ENCODE results near the gene TSPYL2.

Gene TSPYL2

DNA sequence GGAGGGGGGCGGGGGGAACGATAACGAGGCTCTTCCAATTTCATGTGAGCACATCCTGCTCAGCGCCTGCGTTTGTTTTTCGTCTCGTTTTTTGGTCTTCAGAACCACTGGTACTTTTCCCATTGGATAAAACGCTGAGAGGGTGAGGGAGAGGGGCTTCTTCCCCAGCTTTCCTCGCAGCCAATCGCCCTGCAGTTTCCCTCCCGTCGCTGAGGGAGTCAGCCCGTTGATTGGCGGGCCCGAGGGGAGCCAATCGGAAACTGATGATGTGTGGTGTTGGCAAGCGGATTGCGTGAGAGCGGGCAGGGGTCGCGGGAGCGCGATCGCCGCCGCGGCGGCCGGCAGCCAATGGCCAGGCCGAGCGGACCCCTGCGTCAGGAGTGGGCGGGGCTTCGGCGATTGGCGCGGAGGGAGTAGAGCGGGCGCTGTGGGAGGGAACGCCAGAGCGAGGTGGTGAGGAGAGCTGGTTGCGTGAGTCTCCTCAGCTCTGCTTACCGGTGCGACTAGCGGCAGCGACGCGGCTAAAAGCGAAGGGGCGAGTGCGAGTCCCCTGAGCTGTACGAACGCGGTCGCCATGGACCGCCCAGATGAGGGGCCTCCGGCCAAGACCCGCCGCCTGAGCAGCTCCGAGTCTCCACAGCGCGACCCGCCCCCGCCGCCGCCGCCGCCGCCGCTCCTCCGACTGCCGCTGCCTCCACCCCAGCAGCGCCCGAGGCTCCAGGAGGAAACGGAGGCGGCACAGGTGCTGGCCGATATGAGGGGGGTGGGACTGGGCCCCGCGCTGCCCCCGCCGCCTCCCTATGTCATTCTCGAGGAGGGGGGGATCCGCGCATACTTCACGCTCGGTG lies at the start of gene TSPYL2:
Gene TSPYL2 (plus strand): TSS at position 443 of the 848 bp plus-strand sequence. CDS start 132 bp downstream, at position 575.
- ChIA-PET CTCF (interaction anchor here (1.0 kb wide), 1 partner anchor 12 kb away, joined by 4 read pairs; no protein-coding TSS in a partner anchor), POLR2A (interaction anchor here (0.6 to 1.3 kb wide), 9 partner anchors 17 to 1015 kb away, joined by 3 to 8 read pairs (median 3); no protein-coding TSS in a partner anchor)
- DNase-seq (ENCODE audit: low read depth, low spot score): peak; percentile 91
- peak within 1 kb of the TSS; percentile 67 for H3K4me3 ChIP-seq (ENCODE audit: low read depth, low read length)
- TF ChIP-seq, protein P1, sequence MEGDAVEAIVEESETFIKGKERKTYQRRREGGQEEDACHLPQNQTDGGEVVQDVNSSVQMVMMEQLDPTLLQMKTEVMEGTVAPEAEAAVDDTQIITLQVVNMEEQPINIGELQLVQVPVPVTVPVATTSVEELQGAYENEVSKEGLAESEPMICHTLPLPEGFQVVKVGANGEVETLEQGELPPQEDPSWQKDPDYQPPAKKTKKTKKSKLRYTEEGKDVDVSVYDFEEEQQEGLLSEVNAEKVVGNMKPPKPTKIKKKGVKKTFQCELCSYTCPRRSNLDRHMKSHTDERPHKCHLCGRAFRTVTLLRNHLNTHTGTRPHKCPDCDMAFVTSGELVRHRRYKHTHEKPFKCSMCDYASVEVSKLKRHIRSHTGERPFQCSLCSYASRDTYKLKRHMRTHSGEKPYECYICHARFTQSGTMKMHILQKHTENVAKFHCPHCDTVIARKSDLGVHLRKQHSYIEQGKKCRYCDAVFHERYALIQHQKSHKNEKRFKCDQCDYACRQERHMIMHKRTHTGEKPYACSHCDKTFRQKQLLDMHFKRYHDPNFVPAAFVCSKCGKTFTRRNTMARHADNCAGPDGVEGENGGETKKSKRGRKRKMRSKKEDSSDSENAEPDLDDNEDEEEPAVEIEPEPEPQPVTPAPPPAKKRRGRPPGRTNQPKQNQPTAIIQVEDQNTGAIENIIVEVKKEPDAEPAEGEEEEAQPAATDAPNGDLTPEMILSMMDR (IDR thresholded peaks at IDR 0.05; ENCODE audit: insufficient read depth, low read length, missing control alignments): no peak

- TF ChIP-seq, protein P1 (IDR thresholded peaks at IDR 0.05; ENCODE audit: insufficient read depth, low read length, missing control alignments): no peak
- no peak overlapping the region for H3K4me3 ChIP-seq (ENCODE audit: low read depth, low read length)
- DNase-seq (ENCODE audit: low read depth, low spot score): no peak
- POLR2A ChIA-PET: no interaction called here
- CTCF ChIA-PET: no interaction called here
Measured at GRCh38 chrX:53036149-53036548, 46.0 kb upstream of the TSPYL2 start.

GRCh38 chrX:53039236-53039635 lies 42.9 kb upstream of the TSPYL2 start:
- CTCF ChIA-PET: interaction anchor here (1.4 kb wide), 1 partner anchor 49 kb away, joined by 4 read pairs; no protein-coding TSS in a partner anchor
- no peak for DNase-seq (ENCODE audit: low read depth, low spot score)
- H3K4me3 ChIP-seq (ENCODE audit: low read depth, low read length): no peak overlapping the region
- TF ChIP-seq, protein P1 (IDR thresholded peaks at IDR 0.05; ENCODE audit: insufficient read depth, low read length, missing control alignments): no peak
- POLR2A ChIA-PET: no interaction called here

DNA sequence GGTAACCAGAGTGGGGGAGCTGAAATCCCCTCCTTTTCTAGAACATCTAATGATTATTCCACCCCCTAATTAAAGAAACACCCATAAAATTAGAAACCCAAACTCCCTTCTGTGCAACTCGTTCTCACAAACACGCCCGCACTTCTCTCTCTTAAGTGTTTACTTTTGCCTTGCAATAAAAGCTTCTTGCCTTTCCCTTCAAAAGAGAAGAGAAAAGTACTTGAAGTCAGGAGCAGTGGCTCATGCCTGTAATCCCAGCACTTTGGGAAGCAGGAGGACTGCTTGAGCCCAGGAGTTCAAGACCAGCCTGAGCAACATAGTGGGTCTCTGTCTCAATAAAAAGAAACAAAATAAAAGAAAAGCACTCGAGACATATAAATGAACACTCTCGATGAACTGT lies 37.2 kb upstream of the TSPYL2 start:
- POLR2A ChIA-PET: no interaction called here
- TF ChIP-seq, protein P1 (IDR thresholded peaks at IDR 0.05; ENCODE audit: insufficient read depth, low read length, missing control alignments): no peak
- no peak overlapping the region for H3K4me3 ChIP-seq (ENCODE audit: low read depth, low read length)
- DNase-seq (ENCODE audit: low read depth, low spot score): no peak
- CTCF ChIA-PET: interaction anchor here (1.1 to 1.2 kb wide), 2 partner anchors 10 to 63 kb away, joined by 3 read pairs; no protein-coding TSS in a partner anchor

DNA sequence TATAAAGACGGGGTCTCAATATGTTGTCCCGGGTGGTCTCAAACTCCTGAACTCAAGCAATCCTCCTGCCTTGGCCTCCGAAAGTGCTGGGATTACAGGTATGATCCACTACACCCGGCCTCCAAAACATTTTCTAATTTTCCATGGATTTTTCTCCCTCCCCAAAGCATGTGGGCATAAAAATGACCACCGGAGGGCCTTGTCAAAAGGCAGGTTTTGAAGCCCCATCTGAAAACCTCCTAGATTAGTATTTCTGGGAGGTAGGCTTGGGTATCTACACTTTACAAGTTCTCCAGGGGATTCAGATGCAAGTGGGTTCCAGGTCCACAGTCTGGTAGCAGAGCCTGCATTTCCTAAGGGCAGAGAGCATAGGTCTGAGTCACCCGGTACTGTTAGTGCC lies 34.9 kb upstream of the TSPYL2 start:
- CTCF ChIA-PET: no interaction called here
- TF ChIP-seq, protein P1 (IDR thresholded peaks at IDR 0.05; ENCODE audit: insufficient read depth, low read length, missing control alignments): peak; percentile 14
- DNase-seq (ENCODE audit: low read depth, low spot score): no peak
- no peak overlapping the region for H3K4me3 ChIP-seq (ENCODE audit: low read depth, low read length)
- POLR2A ChIA-PET: no interaction called here
